H4 (cell line): ENCODE data around the gene PLXNA4. TPM values are rescaled to one million over a fixed set of nuclear protein-coding genes. Genes with fewer than 3 reads are reported as not detected.
"Not testable (repeated sequence)": the region's sequence is repeated elsewhere in the genome, so short reads cannot be mapped to it uniquely, and the experiment has no call there.

Experiments
- DNase-seq: peaks from one replicate; pipeline ENCODE4 v3.0.0-alpha.2; 2015; ENCODE audit warnings: low spot score
- total RNA-seq: library from RNA; depleted of rRNA; stranded (reverse); fragments of >200 nt; shearing (Covaris generic); gene quantifications from 2 replicates; pipeline ENCODE4 v1.2.3, GENCODE V29; 2014

The PLXNA4 gene
- total RNA-seq, 1 experiment from 2014 or later, result 0.19 TPM

GRCh38 chr7:132390049-132390448 lies 186.2 kb downstream of the PLXNA4 start:
- not testable (repeated sequence) for DNase-seq

- DNase-seq, result no peak
Observed at GRCh38 chr7:132388688-132389087, 187.6 kb downstream of the PLXNA4 start.

- DNase-seq, result no peak
Observed at GRCh38 chr7:132387596-132387995, 188.7 kb downstream of the PLXNA4 start.

- no peak for DNase-seq
Observed at GRCh38 chr7:132386201-132386681, 190.0 kb downstream of the PLXNA4 start.

- DNase-seq, result no peak
Observed at GRCh38 chr7:132383962-132384361, 192.3 kb downstream of the PLXNA4 start.

- DNase-seq, result no peak
Observed at GRCh38 chr7:132381742-132382472, 194.4 kb downstream of the PLXNA4 start.

- DNase-seq, result no peak
Observed at GRCh38 chr7:132380059-132380458, 196.2 kb downstream of the PLXNA4 start.

- no peak for DNase-seq
Observed at GRCh38 chr7:132379292-132379691, 197.0 kb downstream of the PLXNA4 start.

GRCh38 chr7:132377703-132378584 lies 198.3 kb downstream of the PLXNA4 start:
- DNase-seq, result no peak

GRCh38 chr7:132377015-132377414 lies 199.3 kb downstream of the PLXNA4 start:
- no peak for DNase-seq

- DNase-seq, result no peak
Observed at GRCh38 chr7:132376361-132377013, 199.8 kb downstream of the PLXNA4 start.

GRCh38 chr7:132373879-132374278 lies 202.4 kb downstream of the PLXNA4 start:
- DNase-seq, result no peak

GRCh38 chr7:132373041-132373440 lies 203.2 kb downstream of the PLXNA4 start:
- no peak for DNase-seq

- DNase-seq, result no peak
Observed at GRCh38 chr7:132371948-132372347, 204.3 kb downstream of the PLXNA4 start.

GRCh38 chr7:132368246-132368900 lies 207.9 kb downstream of the PLXNA4 start:
- DNase-seq, result no peak

- no peak for DNase-seq
Observed at GRCh38 chr7:132367795-132368194, 208.5 kb downstream of the PLXNA4 start.

- DNase-seq, result no peak
Observed at GRCh38 chr7:132367004-132367403, 209.3 kb downstream of the PLXNA4 start.

- DNase-seq, result no peak
Observed at GRCh38 chr7:132364226-132364625, 212.0 kb downstream of the PLXNA4 start.

GRCh38 chr7:132362059-132362458 lies 214.2 kb downstream of the PLXNA4 start:
- DNase-seq, result no peak

- no peak for DNase-seq
Observed at GRCh38 chr7:132361146-132361545, 215.1 kb downstream of the PLXNA4 start.

GRCh38 chr7:132359743-132360142 lies 216.5 kb downstream of the PLXNA4 start:
- no peak for DNase-seq

GRCh38 chr7:132355048-132355447 lies 221.2 kb downstream of the PLXNA4 start:
- no peak for DNase-seq
